ENCODE measurements around the gene DMRT1.

Gene DMRT1

DNA sequence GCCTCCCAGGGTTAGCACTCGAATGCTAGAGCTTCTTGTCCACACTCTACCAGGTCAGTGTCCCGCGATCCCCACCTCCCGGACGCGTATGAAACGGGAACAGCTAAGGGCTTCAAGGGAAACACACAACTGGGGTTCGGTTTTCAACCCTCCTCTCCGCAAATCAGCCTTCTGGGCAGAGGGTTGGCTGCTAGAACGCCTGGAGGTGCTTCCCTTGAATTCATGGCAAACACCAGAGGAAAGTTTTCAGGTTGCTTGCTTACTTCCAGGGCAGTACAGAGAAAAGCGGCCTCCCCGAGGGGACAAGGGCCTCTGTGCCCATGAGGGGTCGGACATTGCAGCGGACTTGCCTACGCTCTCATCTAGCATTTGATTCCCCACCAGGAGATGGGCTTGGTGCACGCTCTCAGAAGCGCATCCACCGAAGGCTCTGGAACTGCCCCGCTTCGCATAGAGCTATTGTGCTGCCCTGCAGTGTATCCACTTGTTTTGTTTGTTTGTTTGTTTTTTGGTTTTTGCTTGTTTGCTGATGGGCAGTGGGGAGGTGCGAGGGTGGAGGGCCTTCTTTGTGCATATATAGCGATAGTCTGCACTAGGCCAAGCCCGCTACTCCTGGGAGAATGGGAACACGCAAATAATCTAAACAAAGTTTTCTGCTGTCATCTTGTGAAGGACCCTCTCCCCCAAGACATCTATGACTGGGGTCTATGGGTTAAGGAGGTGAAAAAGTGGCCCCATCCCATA, 133.7 kb downstream of the DMRT1 start:
- no peak for DNase-seq (ENCODE audit: low spot score)
- H3K4me3 ChIP-seq: no peak overlapping the region
- H3K27ac ChIP-seq: no peak overlapping the region
- TF ChIP-seq, protein P1, sequence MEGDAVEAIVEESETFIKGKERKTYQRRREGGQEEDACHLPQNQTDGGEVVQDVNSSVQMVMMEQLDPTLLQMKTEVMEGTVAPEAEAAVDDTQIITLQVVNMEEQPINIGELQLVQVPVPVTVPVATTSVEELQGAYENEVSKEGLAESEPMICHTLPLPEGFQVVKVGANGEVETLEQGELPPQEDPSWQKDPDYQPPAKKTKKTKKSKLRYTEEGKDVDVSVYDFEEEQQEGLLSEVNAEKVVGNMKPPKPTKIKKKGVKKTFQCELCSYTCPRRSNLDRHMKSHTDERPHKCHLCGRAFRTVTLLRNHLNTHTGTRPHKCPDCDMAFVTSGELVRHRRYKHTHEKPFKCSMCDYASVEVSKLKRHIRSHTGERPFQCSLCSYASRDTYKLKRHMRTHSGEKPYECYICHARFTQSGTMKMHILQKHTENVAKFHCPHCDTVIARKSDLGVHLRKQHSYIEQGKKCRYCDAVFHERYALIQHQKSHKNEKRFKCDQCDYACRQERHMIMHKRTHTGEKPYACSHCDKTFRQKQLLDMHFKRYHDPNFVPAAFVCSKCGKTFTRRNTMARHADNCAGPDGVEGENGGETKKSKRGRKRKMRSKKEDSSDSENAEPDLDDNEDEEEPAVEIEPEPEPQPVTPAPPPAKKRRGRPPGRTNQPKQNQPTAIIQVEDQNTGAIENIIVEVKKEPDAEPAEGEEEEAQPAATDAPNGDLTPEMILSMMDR (IDR thresholded peaks at IDR 0.05): no peak

DNA sequence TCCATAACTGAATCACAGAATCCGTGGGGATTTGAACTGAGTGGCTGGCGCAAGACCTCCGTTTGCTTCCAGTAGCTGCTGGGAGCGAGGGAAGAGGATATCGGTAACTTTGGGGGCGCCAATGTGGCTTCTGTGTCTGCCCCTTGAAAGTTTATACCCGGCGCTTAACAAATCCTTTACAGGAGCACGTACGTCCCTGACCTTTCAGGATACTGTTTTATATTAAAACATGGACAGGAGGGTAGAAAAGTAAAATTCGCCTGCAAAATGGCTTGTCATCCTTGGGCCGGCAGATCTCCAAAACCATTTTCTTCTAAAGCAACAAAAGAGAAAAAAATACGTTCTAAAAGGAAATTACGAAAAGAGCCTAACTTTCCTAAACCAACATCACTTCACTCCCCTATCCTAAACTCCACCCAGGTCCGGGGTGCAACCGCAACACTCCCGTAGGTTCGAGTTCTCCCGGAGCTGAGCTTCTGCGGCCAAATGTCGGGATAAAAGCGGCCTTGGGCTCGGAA, 134.3 kb downstream of the DMRT1 start:
- Histone ChIP-seq H3K27ac (no peak overlapping the region), H3K4me3 (peak overlapping the region; percentile 54)
- DNase-seq (ENCODE audit: low spot score): no peak
- TF ChIP-seq, protein P1 (IDR thresholded peaks at IDR 0.05): no peak

DNA sequence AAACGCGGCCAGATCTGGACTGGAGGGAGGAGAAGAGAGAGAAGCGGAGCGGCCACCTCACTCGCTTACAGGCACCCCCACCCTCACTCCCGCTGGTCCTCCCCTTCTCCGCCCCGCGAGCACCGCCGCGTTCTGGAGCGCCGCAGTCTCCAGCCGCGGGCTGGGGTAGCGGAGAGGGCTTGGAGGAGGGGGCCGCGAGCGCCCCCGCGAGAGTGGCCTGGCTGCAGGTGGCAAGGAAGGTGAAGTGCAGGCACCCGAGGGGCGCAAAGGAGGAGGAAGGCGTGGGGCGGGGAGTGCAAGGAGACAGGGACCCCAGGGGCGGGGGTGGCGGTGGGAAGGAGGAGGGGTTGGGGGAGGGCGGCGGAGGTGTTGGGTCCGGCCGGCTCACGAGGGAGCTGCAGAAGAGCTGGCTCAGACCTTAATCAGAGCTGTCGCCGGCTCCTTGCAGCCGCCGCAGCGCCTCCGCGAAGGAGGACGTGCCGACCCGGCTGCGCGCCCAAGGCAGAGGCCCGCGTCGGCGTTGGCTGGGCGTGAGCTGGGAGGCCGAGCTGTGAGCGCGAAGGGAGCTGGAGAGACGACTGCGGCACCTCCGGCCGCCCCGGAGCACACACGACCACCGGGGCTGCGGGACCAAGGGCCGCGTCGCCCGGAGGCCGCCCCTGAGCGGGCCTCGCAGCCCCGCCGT, 134.9 kb downstream of the DMRT1 start, which contains the start of gene DMRT3:
DMRT3 (plus strand) TSS at position 398 of the 685 bp plus-strand sequence. CDS start 347 bp downstream, outside the sequence.
- no peak for DNase-seq (ENCODE audit: low spot score)
- TF ChIP-seq, protein P1 (IDR thresholded peaks at IDR 0.05): no peak

DNA sequence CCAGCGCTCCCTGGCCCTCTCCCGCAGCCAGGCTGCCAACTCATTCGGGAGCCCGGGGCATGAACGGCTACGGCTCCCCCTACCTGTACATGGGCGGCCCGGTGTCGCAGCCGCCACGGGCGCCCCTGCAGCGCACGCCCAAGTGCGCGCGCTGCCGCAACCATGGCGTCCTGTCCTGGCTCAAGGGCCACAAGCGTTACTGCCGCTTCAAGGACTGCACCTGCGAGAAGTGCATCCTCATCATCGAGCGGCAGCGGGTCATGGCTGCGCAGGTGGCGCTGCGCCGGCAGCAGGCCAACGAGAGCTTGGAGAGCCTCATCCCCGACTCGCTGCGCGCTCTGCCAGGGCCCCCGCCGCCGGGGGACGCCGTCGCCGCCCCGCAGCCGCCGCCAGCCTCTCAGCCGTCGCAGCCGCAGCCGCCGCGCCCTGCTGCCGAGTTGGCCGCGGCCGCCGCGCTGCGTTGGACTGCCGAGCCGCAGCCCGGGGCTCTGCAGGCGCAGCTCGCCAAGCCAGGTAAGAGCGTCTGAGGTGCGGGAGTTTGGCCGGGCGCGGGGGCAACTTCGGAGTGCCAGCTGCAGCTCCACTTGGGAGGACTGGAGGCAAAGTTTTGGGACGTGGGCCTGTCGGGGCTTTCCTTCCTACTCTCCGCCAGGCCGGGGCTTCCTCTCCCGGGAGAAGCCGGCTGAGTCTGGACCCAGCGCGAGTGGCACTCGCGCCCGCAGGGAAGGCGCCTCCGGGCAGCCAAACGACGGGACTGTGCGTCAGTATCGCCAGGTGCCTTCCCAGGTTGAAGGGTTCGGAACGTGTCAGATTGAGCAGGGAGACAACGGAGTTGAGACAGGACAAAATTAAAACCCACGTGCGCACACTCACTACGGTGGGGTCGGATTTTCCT, 135.7 kb downstream of the DMRT1 start:
- TF ChIP-seq, protein P1 (IDR thresholded peaks at IDR 0.05): no peak
- Histone ChIP-seq H3K27ac (no peak overlapping the region), H3K4me3 (peak overlapping the region; percentile 54)
- DNase-seq (ENCODE audit: low spot score): no peak

More for the DNA sequence above, 134.9 kb downstream of the DMRT1 start, which contains the start of gene DMRT3:
- H3K4me3 ChIP-seq: peak within 1 kb of the TSS; percentile 54
- no peak within 1 kb of the TSS for H3K27ac ChIP-seq

DNA sequence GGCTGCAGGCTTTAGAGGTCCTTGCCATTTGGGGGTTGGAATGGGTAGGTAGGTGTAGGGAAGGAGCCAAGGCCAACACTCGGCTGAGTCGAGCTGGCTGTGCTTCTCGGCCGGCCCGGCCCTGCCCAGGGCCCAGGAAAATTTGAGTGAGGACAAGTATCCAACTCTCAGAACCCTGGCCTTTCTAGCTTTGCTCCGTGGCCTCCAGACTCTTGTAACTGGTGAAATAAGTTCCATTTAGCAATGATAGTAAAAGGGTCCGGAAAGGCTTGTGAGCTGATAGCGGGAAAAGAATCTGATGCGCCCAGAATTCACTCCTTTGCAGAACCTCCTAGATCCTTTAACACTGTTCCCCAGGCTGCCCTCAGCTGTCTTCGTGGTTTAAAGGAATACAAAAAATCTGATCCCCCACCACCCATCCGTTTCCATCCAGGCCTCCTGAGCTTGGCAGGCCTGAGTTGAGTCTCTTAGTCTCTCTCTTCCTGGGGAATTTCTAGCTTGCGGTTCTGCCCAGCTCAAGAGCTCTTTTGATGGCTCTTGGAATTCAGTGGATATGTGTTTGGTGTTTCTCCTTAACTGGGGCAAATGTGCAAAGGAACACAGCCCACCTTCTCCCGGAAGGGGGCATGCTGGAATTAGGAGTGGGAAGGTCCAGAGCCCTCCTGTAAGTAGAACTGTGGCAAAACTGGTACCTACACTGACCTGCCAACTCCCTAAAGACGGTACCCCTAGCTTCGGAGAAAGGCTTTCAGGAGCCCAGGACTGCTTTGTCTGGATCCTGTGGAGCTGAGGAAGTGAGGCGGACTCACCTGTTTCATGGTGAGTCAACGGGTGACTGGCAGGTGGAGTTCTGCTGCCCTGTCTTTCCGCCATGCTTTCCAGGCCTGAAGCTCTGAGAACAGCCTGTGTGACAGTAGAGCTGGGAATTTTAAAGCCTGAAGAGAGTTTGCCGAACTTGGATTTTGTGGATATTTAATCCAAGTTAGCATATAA, 136.6 kb downstream of the DMRT1 start:
- no peak for DNase-seq (ENCODE audit: low spot score)
- TF ChIP-seq, protein P1 (IDR thresholded peaks at IDR 0.05): no peak
- H3K27ac ChIP-seq: no peak overlapping the region
- no peak overlapping the region for H3K4me3 ChIP-seq

DNA sequence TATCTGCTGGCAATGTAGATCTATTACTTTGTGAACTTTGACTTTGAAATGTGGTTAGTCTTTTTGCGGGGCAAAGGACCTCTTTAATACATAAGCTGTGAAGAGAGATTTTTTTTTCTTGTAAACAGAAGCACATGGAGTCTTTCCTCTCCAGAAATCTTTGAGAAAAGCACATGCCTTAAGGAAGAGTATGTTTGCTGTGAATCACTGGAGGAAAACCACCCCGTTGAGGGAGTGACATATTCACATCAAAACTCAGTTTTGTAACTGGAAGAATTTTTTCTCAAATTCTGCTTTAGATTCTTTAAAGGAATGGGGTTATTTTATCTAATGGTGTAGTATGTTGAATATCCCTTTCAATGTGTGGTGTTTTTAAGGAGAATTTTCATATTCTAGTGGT, 138.5 kb downstream of the DMRT1 start:
- DNase-seq (ENCODE audit: low spot score): no peak
- Histone ChIP-seq H3K27ac (no peak overlapping the region), H3K4me3 (no peak overlapping the region)
- TF ChIP-seq, protein P1 (IDR thresholded peaks at IDR 0.05): no peak

All from coronary artery (tissue), 2 donors.